Stimulated activated CD4-positive, alpha-beta T cell treated with anti-CD3 and anti-CD28 coated beads, Interleukin-1b, Interleukin-23, amount 100 ng/mL, for 1 hour (primary cell): ENCODE data around the gene GLO1.

Experiments
- DNase-seq, 2 donors: peaks; one replicate each; pipeline ENCODE4 v3.0.0-alpha.2; 2020; ENCODE audit warnings: low read depth in 2 of 2

The GLO1 gene

GRCh38 chr6:38702558-38703397 is at the start of gene GLO1:
GLO1 (minus strand) TSS chr6:38703145; CDS start chr6:38703054, 91 bp downstream.
- DNase-seq, result peak; percentile 81

GRCh38 chr6:38750968-38751615 is 48.1 kb upstream of the GLO1 start:
- DNase-seq, result no peak

GRCh38 chr6:38749473-38749872 is 46.5 kb upstream of the GLO1 start:
- DNase-seq, result no peak

- no peak for DNase-seq
Observed at GRCh38 chr6:38739532-38739931, 36.6 kb upstream of the GLO1 start.

GRCh38 chr6:38738261-38738660 is 35.3 kb upstream of the GLO1 start:
- no peak for DNase-seq

- no peak for DNase-seq
Observed at GRCh38 chr6:38736951-38737350, 34.0 kb upstream of the GLO1 start.

GRCh38 chr6:38730140-38730862 is 27.4 kb upstream of the GLO1 start:
- no peak for DNase-seq

- no peak for DNase-seq
Observed at GRCh38 chr6:38728203-38728602, 25.3 kb upstream of the GLO1 start.

GRCh38 chr6:38725414-38726183 is 22.7 kb upstream of the GLO1 start:
- no peak for DNase-seq

- no peak for DNase-seq
Observed at GRCh38 chr6:38724343-38724742, 21.4 kb upstream of the GLO1 start.

GRCh38 chr6:38723783-38724182 is 20.8 kb upstream of the GLO1 start:
- DNase-seq, result no peak

- no peak for DNase-seq
Observed at GRCh38 chr6:38722727-38723334, 19.9 kb upstream of the GLO1 start.

- no peak for DNase-seq
Observed at GRCh38 chr6:38722038-38722437, 19.1 kb upstream of the GLO1 start.

- DNase-seq, result no peak
Observed at GRCh38 chr6:38720295-38720694, 17.4 kb upstream of the GLO1 start.

GRCh38 chr6:38719358-38719757 is 16.4 kb upstream of the GLO1 start:
- no peak for DNase-seq

GRCh38 chr6:38716825-38717224 is 13.9 kb upstream of the GLO1 start:
- DNase-seq, result no peak

GRCh38 chr6:38715016-38715689 is 12.2 kb upstream of the GLO1 start, which contains the start of gene DNAH8:
DNAH8 (plus strand) TSS chr6:38715311; CDS start chr6:38722810, 7,499 bp downstream.
- peak in 1 of 2 donors; percentile 2 for DNase-seq

- no peak for DNase-seq
Observed at GRCh38 chr6:38714239-38715015, 11.5 kb upstream of the GLO1 start.

- DNase-seq, result peak in 1 of 2 donors; percentile 10
Observed at GRCh38 chr6:38713812-38714211, 10.9 kb upstream of the GLO1 start.

GRCh38 chr6:38708496-38708895 is 5.6 kb upstream of the GLO1 start:
- no peak for DNase-seq
